ENCODE measurements around the gene OR2V1. TPM values are rescaled to one million over a fixed set of nuclear protein-coding genes. Genes with fewer than 3 reads are reported as not detected.

OR2V1 gene
- total and polyA plus RNA-seq, 2 of the 13 experiments (the other 11 are each of a cell fraction or from before 2014, with no cell fraction given), result not detected

DNA sequence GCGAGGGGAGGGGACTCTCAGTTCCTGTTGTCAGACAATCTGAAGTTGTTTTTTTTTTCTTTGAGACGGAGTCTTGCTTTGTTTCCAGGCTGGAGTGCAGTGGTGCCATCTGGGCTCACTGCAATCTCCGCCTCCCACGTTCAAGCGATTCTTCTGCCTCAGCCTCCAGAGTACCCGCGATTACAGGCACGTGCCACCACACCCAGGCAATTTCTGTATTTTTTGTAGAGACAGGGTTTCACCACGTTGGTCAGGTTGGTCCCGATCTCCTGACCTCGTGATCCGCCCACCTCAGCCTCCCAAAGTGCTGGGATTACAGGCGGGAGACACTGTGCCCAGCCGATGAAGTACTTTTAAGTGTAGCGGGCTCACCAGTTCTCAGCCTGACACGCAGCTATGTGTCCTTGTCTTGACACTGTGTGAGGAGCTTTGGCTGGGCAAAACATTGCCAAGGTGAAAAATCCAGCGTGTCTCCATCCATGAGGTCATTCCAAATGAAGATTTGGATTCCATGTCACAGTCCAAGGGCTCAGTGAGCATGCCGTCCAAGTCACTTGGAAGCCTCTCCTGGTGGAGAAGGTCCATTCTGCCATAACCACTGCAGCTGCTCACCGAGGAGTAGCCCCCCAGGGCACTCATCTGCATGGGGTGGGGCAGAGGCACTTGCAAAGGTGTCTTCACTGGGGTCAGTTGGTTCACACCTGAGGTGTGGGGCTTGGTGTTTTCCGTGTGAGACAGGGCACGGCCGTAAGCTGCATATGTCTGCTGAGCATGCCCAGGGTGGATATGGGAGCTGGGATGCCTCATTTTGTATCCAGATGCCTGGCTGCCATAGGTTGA is 32.0 kb downstream of the OR2V1 start:
- FAIRE-seq, result no peak
- Histone ChIP-seq H3K4me3 (replicated peaks in 1 of 3; ENCODE audit: insufficient read depth in 1 of 3, low read depth in 2 of 3, low read length in 3 of 3) (no peak overlapping the region), H4K20me1 (ENCODE audit: insufficient read depth, low read length) (no peaks in the 10 kb centered on the region), H2AFZ (ENCODE audit: low read length) (no peak overlapping the region), H3K9ac (ENCODE audit: insufficient read depth, low read depth, low read length) (no peak overlapping the region), H3K27me3 (ENCODE audit: control insufficient read depth in 1 of 2, insufficient read depth in 2 of 2, low read length in 2 of 2) (peaks cover 2 to 18% of the 10 kb centered on the region in 2 experiments; a peak in 3 of 5 replicates), H3K36me3 (replicated peaks in 1 of 2; ENCODE audit: control insufficient read depth in 1 of 2, insufficient read depth in 2 of 2, low read length in 2 of 2) (no peaks in the 10 kb centered on the region), H3K27ac (ENCODE audit: extremely low read length, insufficient read depth, low read length) (no peak overlapping the region), H3K4me2 (ENCODE audit: low read depth, low read length) (no peak overlapping the region), H3K4me1 (ENCODE audit: insufficient read depth, low read length) (no peaks in the 10 kb centered on the region), H3K9me3 (ENCODE audit: low read length) (no peaks in the 10 kb centered on the region), H3K79me2 (ENCODE audit: insufficient read depth, low read length) (no peaks in the 10 kb centered on the region)
- ATAC-seq, result peak; percentile 23
- intact Hi-C loops (cut with micrococcal nuclease; ENCODE audit: unreplicated experiment), result no loop called here
- BruUV-seq (replicated peaks), result no TSS peak
- no peak for DNase-seq (ENCODE audit: low spot score)
- in situ Hi-C loops (cut with HindIII; ENCODE audit: extremely low pct_ligation_motif_present, low pct_unique_long_range_greater_than_20kb), result no loop called here
- ChIA-PET CTCF (ENCODE audit: low intra/inter-chr PET ratio, low total read pairs) (no interaction called here), POLR2A (no interaction called here)
- 45% methylated on average over 15 of the region's 22 CpGs for WGBS (ENCODE audit: low lambda C conversion rate)
- TF ChIP-seq ZNF788 (CRISPR knock-in tag; IDR thresholded peaks at IDR 0.05; ENCODE audit: borderline replicate concordance) (no peak), FLYWCH1 (CRISPR knock-in tag; IDR thresholded peaks at IDR 0.05) (no peak), ZNF619 (CRISPR knock-in tag; IDR thresholded peaks at IDR 0.05) (no peak), ZNF256 (CRISPR knock-in tag; conservative IDR thresholded peaks at IDR 0.05) (no peak), ELF4 (CRISPR knock-in tag; IDR thresholded peaks at IDR 0.05; ENCODE audit: borderline replicate concordance) (no peak), TCF12 (IDR thresholded peaks at IDR 0.05) (no peak), TCF12 (CRISPR knock-in tag; IDR thresholded peaks at IDR 0.05) (no peak), ZNF891 (CRISPR knock-in tag; IDR thresholded peaks at IDR 0.05) (no peak), SPEN (CRISPR knock-in tag; IDR thresholded peaks at IDR 0.05; ENCODE audit: low read depth) (no peak), XBP1 (CRISPR knock-in tag; IDR thresholded peaks at IDR 0.05) (no peak), HCFC1 (IDR thresholded peaks at IDR 0.05; ENCODE audit: low read depth, low read length) (no peak), ZNF224 (CRISPR knock-in tag; IDR thresholded peaks at IDR 0.05) (no peak), ZBTB1 (CRISPR knock-in tag; IDR thresholded peaks at IDR 0.05; ENCODE audit: borderline replicate concordance) (no peak), JUNB (CRISPR knock-in tag; IDR thresholded peaks at IDR 0.05; ENCODE audit: borderline replicate concordance) (no peak), ETV6 (CRISPR knock-in tag; conservative IDR thresholded peaks at IDR 0.05) (no peak)
- TF ChIP-seq, protein P1, sequence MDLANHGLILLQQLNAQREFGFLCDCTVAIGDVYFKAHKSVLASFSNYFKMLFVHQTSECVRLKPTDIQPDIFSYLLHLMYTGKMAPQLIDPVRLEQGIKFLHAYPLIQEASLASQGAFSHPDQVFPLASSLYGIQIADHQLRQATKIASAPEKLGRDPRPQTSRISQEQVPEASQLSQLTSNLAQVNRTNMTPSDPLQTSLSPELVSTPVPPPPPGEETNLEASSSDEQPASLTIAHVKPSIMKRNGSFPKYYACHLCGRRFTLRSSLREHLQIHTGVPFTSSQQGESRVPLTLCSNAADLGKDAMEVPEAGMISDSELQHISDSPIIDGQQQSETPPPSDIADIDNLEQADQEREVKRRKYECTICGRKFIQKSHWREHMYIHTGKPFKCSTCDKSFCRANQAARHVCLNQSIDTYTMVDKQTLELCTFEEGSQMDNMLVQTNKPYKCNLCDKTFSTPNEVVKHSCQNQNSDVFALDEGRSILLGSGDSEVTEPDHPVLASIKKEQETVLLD (CRISPR knock-in tag; IDR thresholded peaks at IDR 0.05; ENCODE audit: low read depth), result no peak
- TF ChIP-seq, protein P2, sequence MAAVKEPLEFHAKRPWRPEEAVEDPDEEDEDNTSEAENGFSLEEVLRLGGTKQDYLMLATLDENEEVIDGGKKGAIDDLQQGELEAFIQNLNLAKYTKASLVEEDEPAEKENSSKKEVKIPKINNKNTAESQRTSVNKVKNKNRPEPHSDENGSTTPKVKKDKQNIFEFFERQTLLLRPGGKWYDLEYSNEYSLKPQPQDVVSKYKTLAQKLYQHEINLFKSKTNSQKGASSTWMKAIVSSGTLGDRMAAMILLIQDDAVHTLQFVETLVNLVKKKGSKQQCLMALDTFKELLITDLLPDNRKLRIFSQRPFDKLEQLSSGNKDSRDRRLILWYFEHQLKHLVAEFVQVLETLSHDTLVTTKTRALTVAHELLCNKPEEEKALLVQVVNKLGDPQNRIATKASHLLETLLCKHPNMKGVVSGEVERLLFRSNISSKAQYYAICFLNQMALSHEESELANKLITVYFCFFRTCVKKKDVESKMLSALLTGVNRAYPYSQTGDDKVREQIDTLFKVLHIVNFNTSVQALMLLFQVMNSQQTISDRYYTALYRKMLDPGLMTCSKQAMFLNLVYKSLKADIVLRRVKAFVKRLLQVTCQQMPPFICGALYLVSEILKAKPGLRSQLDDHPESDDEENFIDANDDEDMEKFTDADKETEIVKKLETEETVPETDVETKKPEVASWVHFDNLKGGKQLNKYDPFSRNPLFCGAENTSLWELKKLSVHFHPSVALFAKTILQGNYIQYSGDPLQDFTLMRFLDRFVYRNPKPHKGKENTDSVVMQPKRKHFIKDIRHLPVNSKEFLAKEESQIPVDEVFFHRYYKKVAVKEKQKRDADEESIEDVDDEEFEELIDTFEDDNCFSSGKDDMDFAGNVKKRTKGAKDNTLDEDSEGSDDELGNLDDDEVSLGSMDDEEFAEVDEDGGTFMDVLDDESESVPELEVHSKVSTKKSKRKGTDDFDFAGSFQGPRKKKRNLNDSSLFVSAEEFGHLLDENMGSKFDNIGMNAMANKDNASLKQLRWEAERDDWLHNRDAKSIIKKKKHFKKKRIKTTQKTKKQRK (IDR thresholded peaks at IDR 0.05; ENCODE audit: low read length), result no peak
- TF ChIP-seq, protein P3, sequence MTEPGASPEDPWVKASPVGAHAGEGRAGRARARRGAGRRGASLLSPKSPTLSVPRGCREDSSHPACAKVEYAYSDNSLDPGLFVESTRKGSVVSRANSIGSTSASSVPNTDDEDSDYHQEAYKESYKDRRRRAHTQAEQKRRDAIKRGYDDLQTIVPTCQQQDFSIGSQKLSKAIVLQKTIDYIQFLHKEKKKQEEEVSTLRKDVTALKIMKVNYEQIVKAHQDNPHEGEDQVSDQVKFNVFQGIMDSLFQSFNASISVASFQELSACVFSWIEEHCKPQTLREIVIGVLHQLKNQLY (CRISPR knock-in tag; IDR thresholded peaks at IDR 0.05), result no peak
- TF ChIP-seq, protein P4, sequence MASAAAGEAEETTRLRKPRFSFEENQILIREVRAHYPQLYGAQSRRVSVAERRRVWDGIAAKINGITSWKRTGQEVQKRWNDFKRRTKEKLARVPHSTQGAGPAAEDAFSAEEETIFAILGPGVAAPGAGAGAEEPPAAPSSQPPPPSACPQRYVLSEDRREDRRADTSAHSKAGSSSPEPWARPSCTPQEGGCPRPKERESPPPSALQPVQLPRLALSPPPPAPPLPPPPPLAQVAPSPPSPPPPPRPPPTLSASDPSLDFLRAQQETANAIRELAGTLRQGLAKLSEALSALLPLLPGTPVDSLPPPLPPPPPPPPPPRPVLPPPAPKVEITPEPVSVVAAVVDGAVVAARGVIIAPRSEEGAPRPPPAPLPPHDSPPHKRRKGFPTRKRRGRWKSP (CRISPR knock-in tag; IDR thresholded peaks at IDR 0.05), result no peak
